Vagina (tissue), 2 donors: ENCODE data around the gene NOXA1.

Experiments
- CTCF ChIP-seq, 3 experiments: fragments of 450-650 bp in 2 of 3; fragments of 200-600 bp in 1 of 3; sonication (generic) in 1 of 3; IDR thresholded peaks; one replicate each; pipeline ENCODE4 v1.5.1; 2017 to 2019; ENCODE audit warnings: antibody characterized with exemption in 3 of 3, mild to moderate bottlenecking in 2 of 3, moderate library complexity in 2 of 3
- POLR2A ChIP-seq, 2 donors: fragments of 450-650 bp; IDR thresholded peaks; one replicate each; pipeline ENCODE4 v1.6.1; 2017; ENCODE audit warnings: antibody characterized with exemption in 2 of 2, mild to moderate bottlenecking in 2 of 2, moderate library complexity in 2 of 2
- POLR2AphosphoS5 ChIP-seq, 2 donors: sonication (generic); formaldehyde crosslinking; IDR thresholded peaks; one replicate each; pipeline ENCODE4 v1.9.0; 2017; ENCODE audit warnings: antibody characterized with exemption in 2 of 2, mild to moderate bottlenecking in 2 of 2, low read depth in 1 of 2; ENCODE audit not compliant: insufficient read depth in 1 of 2

GRCh38 chr9:137460363-137461315 is 37.4 kb downstream of the NOXA1 start:
- TF ChIP-seq CTCF (IDR thresholded peaks at IDR 0.05): no peak
- no peak for TF ChIP-seq POLR2AphosphoS5 (IDR thresholded peaks at IDR 0.05; ENCODE audit: insufficient read depth in 1 of 2, low read depth in 1 of 2)
- no peak for TF ChIP-seq POLR2A (IDR thresholded peaks at IDR 0.05)
